Activated CD4-positive, alpha-beta memory T cell treated with anti-CD3 and anti-CD28 coated beads, Interleukin-2, amount 10 ng/mL, durations not matched to agents 7 days and 5 days (primary cell): ENCODE measurements around the gene ASCL1. TPM values are rescaled to one million over a fixed set of nuclear protein-coding genes. Genes with fewer than 3 reads are reported as not detected.

Experiments
- CTCF ChIA-PET: fragments of 350-600 bp; sonication (Branson Sonifier 250); formaldehyde crosslinking; loops from one replicate; lab custom pipeline; 2021; ENCODE audit warnings: antibody characterized with exemption, inconsistent platforms; lab: Charles Lee
- POLR2A ChIA-PET: fragments of 350-600 bp; sonication (Branson Sonifier 250); formaldehyde crosslinking; loops from one replicate; lab custom pipeline; 2021; ENCODE audit warnings: antibody characterized with exemption; lab: Charles Lee
- DNase-seq: peaks from one replicate; pipeline ENCODE4 v3.0.0-alpha.2; 2020
- H3K27ac Mint-ChIP-seq: one replicate; pipeline ENCODE4 v1.8.0; 2021; ENCODE audit warnings: mild to moderate bottlenecking, mixed read lengths
- H3K27me3 Mint-ChIP-seq: one replicate; pipeline ENCODE4 v1.8.0; 2021; ENCODE audit warnings: mixed read lengths
- H3K36me3 Mint-ChIP-seq: one replicate; pipeline ENCODE4 v1.8.0; 2021; ENCODE audit warnings: low read depth, mixed read lengths
- H3K4me1 Mint-ChIP-seq: one replicate; pipeline ENCODE4 v1.8.0; 2021; ENCODE audit warnings: mixed read lengths
- H3K4me3 Mint-ChIP-seq: one replicate; pipeline ENCODE4 v1.8.0; 2021; ENCODE audit warnings: mild to moderate bottlenecking, mixed read lengths
- H3K9me3 Mint-ChIP-seq: one replicate; pipeline ENCODE4 v1.8.0; 2021; ENCODE audit warnings: mixed read lengths
- total RNA-seq, 2 experiments: library from RNA; stranded (reverse); gene quantifications; one replicate each; pipeline ENCODE4 v1.2.3, GENCODE V29; 2021

Gene ASCL1
- not detected for total RNA-seq

- H3K9me3 Mint-ChIP-seq, result peaks cover 3% of the 10 kb centered on the region
- peaks cover 70% of the 10 kb centered on the region for H3K27me3 Mint-ChIP-seq
- DNase-seq, result no peak
- H3K27ac Mint-ChIP-seq, result no peak within 1 kb of the TSS
- H3K4me1 Mint-ChIP-seq, result peaks cover 43% of the 10 kb centered on the region
- ChIA-PET POLR2A (no interaction called here), CTCF (no interaction called here)
- peaks cover 4% of the 10 kb centered on the region for H3K36me3 Mint-ChIP-seq
- H3K4me3 Mint-ChIP-seq, result peak within 1 kb of the TSS; percentile 59
These were observed at the start of gene ASCL1 for GRCh38 chr12:102957339-102958050. Gene ASCL1, plus strand, starts transcription at chr12:102957674. Its CDS starts 571 bp downstream, at chr12:102958245.

- POLR2A ChIA-PET, result no interaction called here
- Mint-ChIP-seq H3K27ac (no peak overlapping the region), H3K9me3 (no peaks in the 10 kb centered on the region), H3K36me3 (no peaks in the 10 kb centered on the region), H3K4me1 (no peaks in the 10 kb centered on the region), H3K27me3 (no peaks in the 10 kb centered on the region), H3K4me3 (no peak overlapping the region)
- CTCF ChIA-PET, result no interaction called here
- DNase-seq, result no peak
These were observed 49.6 kb upstream of the ASCL1 start for GRCh38 chr12:102907918-102908317.

- H3K27ac Mint-ChIP-seq, result no peak overlapping the region
- no peaks in the 10 kb centered on the region for H3K9me3 Mint-ChIP-seq
- no peak overlapping the region for H3K4me3 Mint-ChIP-seq
- H3K4me1 Mint-ChIP-seq, result no peaks in the 10 kb centered on the region
- DNase-seq, result no peak
- H3K36me3 Mint-ChIP-seq, result no peaks in the 10 kb centered on the region
- CTCF ChIA-PET, result no interaction called here
- no peaks in the 10 kb centered on the region for H3K27me3 Mint-ChIP-seq
- POLR2A ChIA-PET, result no interaction called here
These were observed 47.3 kb upstream of the ASCL1 start for GRCh38 chr12:102910137-102910536.

- no peaks in the 10 kb centered on the region for H3K4me1 Mint-ChIP-seq
- H3K36me3 Mint-ChIP-seq, result no peaks in the 10 kb centered on the region
- no peak overlapping the region for H3K27ac Mint-ChIP-seq
- no peak for DNase-seq
- ChIA-PET POLR2A (no interaction called here), CTCF (no interaction called here)
- H3K9me3 Mint-ChIP-seq, result no peaks in the 10 kb centered on the region
- no peak overlapping the region for H3K4me3 Mint-ChIP-seq
- no peaks in the 10 kb centered on the region for H3K27me3 Mint-ChIP-seq
These were observed 46.7 kb upstream of the ASCL1 start for GRCh38 chr12:102910792-102911191.

- Mint-ChIP-seq H3K9me3 (no peaks in the 10 kb centered on the region), H3K4me1 (no peaks in the 10 kb centered on the region), H3K27ac (no peak overlapping the region), H3K4me3 (no peak overlapping the region), H3K36me3 (no peaks in the 10 kb centered on the region), H3K27me3 (no peaks in the 10 kb centered on the region)
- CTCF ChIA-PET, result no interaction called here
- DNase-seq, result no peak
- POLR2A ChIA-PET, result no interaction called here
These were observed 46.2 kb upstream of the ASCL1 start for GRCh38 chr12:102911320-102911719.

GRCh38 chr12:102912258-102912657, 45.2 kb upstream of the ASCL1 start:
- H3K27ac Mint-ChIP-seq, result no peak overlapping the region
- no peaks in the 10 kb centered on the region for H3K36me3 Mint-ChIP-seq
- ChIA-PET POLR2A (no interaction called here), CTCF (no interaction called here)
- no peak for DNase-seq
- no peaks in the 10 kb centered on the region for H3K9me3 Mint-ChIP-seq
- peaks cover 1% of the 10 kb centered on the region for H3K4me1 Mint-ChIP-seq
- H3K4me3 Mint-ChIP-seq, result no peak overlapping the region
- no peaks in the 10 kb centered on the region for H3K27me3 Mint-ChIP-seq

GRCh38 chr12:102913453-102914226, 43.8 kb upstream of the ASCL1 start:
- DNase-seq, result no peak
- Mint-ChIP-seq H3K9me3 (no peaks in the 10 kb centered on the region), H3K4me1 (peaks cover 4% of the 10 kb centered on the region), H3K27ac (no peak overlapping the region), H3K27me3 (no peaks in the 10 kb centered on the region), H3K36me3 (no peaks in the 10 kb centered on the region), H3K4me3 (no peak overlapping the region)
- ChIA-PET POLR2A (no interaction called here), CTCF (no interaction called here)

GRCh38 chr12:102916252-102917025, 41.0 kb upstream of the ASCL1 start:
- ChIA-PET CTCF (interaction anchor here (0.8 kb wide), 1 partner anchor 34 kb away, joined by 3 read pairs; no protein-coding TSS in a partner anchor), POLR2A (no interaction called here)
- DNase-seq, result no peak
- no peaks in the 10 kb centered on the region for H3K36me3 Mint-ChIP-seq
- no peaks in the 10 kb centered on the region for H3K27me3 Mint-ChIP-seq
- no peak overlapping the region for H3K27ac Mint-ChIP-seq
- no peaks in the 10 kb centered on the region for H3K9me3 Mint-ChIP-seq
- peaks cover 4% of the 10 kb centered on the region for H3K4me1 Mint-ChIP-seq
- H3K4me3 Mint-ChIP-seq, result peak overlapping the region; percentile 35

GRCh38 chr12:102917026-102917787, 40.3 kb upstream of the ASCL1 start, which contains the start of gene PAH:
Gene PAH, minus strand, starts transcription at chr12:102917244. Its CDS starts 114 bp downstream, at chr12:102917130.
- ChIA-PET POLR2A (no interaction called here), CTCF (interaction anchor here (0.8 kb wide), 1 partner anchor 34 kb away, joined by 3 read pairs; no protein-coding TSS in a partner anchor)
- peak; percentile 17 for DNase-seq
- Mint-ChIP-seq H3K27ac (no peak within 1 kb of the TSS), H3K9me3 (no peaks in the 10 kb centered on the region), H3K4me3 (peak within 1 kb of the TSS; percentile 35), H3K4me1 (peaks cover 4% of the 10 kb centered on the region), H3K36me3 (no peaks in the 10 kb centered on the region), H3K27me3 (no peaks in the 10 kb centered on the region)

GRCh38 chr12:102918840-102919239, 38.6 kb upstream of the ASCL1 start:
- no peak for DNase-seq
- POLR2A ChIA-PET, result no interaction called here

GRCh38 chr12:102920271-102920670, 37.2 kb upstream of the ASCL1 start:
- no peaks in the 10 kb centered on the region for H3K27me3 Mint-ChIP-seq
- POLR2A ChIA-PET, result no interaction called here
- CTCF ChIA-PET, result no interaction called here
- no peaks in the 10 kb centered on the region for H3K36me3 Mint-ChIP-seq
- no peak overlapping the region for H3K27ac Mint-ChIP-seq
- DNase-seq, result no peak
- H3K9me3 Mint-ChIP-seq, result no peaks in the 10 kb centered on the region
- peaks cover 4% of the 10 kb centered on the region for H3K4me1 Mint-ChIP-seq
- no peak overlapping the region for H3K4me3 Mint-ChIP-seq

More at GRCh38 chr12:102918840-102919239, 38.6 kb upstream of the ASCL1 start:
- no peak overlapping the region for H3K27ac Mint-ChIP-seq
- no peaks in the 10 kb centered on the region for H3K27me3 Mint-ChIP-seq
- CTCF ChIA-PET, result no interaction called here
- no peak overlapping the region for H3K4me3 Mint-ChIP-seq
- H3K36me3 Mint-ChIP-seq, result no peaks in the 10 kb centered on the region
- no peaks in the 10 kb centered on the region for H3K9me3 Mint-ChIP-seq
- H3K4me1 Mint-ChIP-seq, result peaks cover 4% of the 10 kb centered on the region

- H3K9me3 Mint-ChIP-seq, result no peaks in the 10 kb centered on the region
- H3K4me1 Mint-ChIP-seq, result peaks cover 4% of the 10 kb centered on the region
- H3K36me3 Mint-ChIP-seq, result no peaks in the 10 kb centered on the region
These were observed 36.2 kb upstream of the ASCL1 start for GRCh38 chr12:102921240-102921639.

More at GRCh38 chr12:102921240-102921639, 36.2 kb upstream of the ASCL1 start:
- no peaks in the 10 kb centered on the region for H3K27me3 Mint-ChIP-seq
- H3K4me3 Mint-ChIP-seq, result no peak overlapping the region
- DNase-seq, result no peak
- H3K27ac Mint-ChIP-seq, result no peak overlapping the region
- ChIA-PET CTCF (no interaction called here), POLR2A (no interaction called here)
